ENCODE results near the gene C4A.
"Not testable (repeated sequence)": the region's sequence is repeated elsewhere in the genome, so short reads cannot be mapped to it uniquely, and the experiment has no call there.

The C4A gene

DNA sequence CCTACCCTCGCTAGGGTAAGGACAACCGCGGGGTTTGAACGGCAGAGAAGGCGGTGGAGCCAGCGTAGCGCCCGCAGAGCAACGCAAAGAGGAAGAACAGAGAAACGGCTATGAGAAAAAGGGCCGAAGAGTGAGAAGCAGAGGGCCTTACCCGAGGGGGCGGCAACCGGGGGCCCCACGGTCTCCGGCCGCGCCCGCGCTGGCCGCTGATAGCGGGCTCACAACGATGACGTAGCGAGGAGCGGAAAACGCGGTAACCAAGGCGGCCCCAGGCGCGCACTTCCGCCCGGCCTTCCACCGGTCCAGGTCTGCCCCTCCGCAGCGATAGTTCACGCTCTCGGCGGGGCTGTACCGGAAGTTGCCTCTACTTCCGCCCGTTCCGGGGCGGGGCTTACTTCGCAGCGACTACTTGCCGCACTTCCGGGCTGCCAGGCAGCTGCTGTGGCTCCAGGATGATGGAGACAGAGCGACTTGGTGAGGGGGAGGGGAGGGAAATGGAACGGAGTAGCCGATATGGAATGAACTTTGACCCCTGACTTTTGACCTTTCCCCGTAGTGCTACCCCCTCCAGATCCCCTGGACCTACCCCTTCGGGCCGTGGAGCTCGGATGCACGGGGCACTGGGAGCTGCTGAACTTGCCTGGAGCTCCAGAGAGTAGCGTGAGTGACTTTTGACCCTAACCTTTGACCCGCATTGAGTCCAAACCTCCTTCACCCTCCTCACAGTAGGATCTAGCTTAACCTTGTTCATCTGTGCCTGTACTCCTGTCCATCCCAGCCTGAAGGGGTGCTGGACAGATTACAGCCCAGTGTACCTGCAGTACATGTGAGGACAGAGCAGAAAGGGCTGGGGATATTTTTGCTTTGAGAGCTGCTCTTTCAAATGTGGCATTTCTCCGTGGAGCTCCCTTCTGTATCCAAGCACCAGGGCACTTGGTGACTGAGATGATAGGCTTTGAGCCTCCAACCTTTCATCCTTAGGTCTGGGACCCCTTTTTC is 22.8 kb upstream of the C4A start, which contains the start of the genes NELFE and SKIC2:
Gene NELFE (minus strand): TSS at position 231 of the 999 bp plus-strand sequence. CDS start 525 bp downstream, outside the sequence.
Gene SKIC2 (plus strand): TSS at position 435 of the 999 bp plus-strand sequence. CDS start 18 bp downstream, at position 453.
- peak; percentile 92 for DNase-seq (ENCODE audit: low read depth, low spot score)
- peak within 1 kb of the TSS; percentile 45 for H3K27ac ChIP-seq

GRCh38 chr6:31961616-31962015 is 20.2 kb upstream of the C4A start:
- no peak for DNase-seq (ENCODE audit: low read depth, low spot score)

DNA sequence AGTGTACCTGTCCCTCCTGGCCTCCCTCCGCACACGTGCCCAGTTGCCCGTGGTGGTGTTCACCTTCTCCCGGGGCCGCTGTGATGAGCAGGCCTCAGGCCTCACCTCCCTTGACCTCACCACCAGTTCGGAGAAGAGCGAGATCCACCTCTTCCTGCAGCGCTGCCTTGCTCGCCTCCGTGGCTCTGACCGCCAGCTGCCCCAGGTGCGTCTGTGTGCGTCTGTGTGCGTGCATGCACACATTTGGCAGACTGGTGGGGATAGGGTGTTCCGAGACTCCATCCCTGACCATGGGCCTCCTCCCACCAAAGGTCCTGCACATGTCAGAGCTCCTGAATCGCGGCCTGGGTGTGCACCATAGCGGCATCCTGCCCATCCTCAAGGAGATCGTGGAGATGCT is 17.9 kb upstream of the C4A start:
- no peak for DNase-seq (ENCODE audit: low read depth, low spot score)
- H3K27ac ChIP-seq: no peak overlapping the region

More at GRCh38 chr6:31961616-31962015, 20.2 kb upstream of the C4A start:
- no peak overlapping the region for H3K27ac ChIP-seq

DNA sequence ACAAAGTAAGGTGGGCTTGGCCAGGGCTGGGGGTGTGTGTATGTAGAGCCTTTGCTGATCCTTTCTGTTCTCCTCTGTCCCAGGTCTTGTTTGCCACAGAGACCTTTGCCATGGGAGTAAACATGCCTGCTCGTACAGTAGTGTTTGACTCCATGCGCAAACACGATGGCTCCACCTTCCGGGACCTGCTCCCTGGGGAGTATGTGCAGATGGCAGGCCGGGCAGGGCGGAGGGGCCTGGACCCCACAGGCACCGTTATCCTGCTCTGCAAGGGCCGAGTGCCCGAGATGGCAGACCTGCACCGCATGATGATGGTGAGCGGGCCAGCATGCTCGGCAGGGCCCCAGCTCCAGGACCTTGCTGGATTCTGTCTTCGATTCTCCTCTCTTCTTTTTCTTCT is 16.2 kb upstream of the C4A start:
- H3K27ac ChIP-seq: no peak overlapping the region
- no peak for DNase-seq (ENCODE audit: low read depth, low spot score)

DNA sequence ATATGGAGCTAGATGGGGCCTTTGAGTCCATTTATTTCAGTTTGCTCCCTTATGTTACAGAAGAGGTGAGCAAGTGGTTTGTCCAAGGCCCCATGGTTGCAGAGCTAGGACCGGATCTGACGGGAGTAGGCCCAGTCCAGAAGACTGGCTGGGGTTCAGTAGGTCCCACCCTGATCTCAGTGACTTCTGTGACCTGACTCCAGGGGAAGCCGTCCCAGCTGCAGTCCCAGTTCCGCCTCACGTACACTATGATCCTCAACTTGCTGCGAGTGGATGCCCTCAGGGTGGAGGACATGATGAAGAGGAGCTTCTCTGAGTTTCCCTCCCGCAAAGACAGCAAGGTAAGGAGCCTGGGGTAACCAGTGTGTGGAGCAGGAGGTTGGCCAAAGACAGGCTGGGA is 15.4 kb upstream of the C4A start:
- no peak for DNase-seq (ENCODE audit: low read depth, low spot score)
- no peak overlapping the region for H3K27ac ChIP-seq

- no peak overlapping the region for H3K27ac ChIP-seq
- DNase-seq (ENCODE audit: low read depth, low spot score): no peak
These were observed 14.6 kb upstream of the C4A start for GRCh38 chr6:31966997-31967925.

GRCh38 chr6:31967926-31968320 is 13.9 kb upstream of the C4A start:
- no peak overlapping the region for H3K27ac ChIP-seq
- DNase-seq (ENCODE audit: low read depth, low spot score): no peak

GRCh38 chr6:31968326-31968725 is 13.5 kb upstream of the C4A start:
- H3K27ac ChIP-seq: no peak overlapping the region
- no peak for DNase-seq (ENCODE audit: low read depth, low spot score)

DNA sequence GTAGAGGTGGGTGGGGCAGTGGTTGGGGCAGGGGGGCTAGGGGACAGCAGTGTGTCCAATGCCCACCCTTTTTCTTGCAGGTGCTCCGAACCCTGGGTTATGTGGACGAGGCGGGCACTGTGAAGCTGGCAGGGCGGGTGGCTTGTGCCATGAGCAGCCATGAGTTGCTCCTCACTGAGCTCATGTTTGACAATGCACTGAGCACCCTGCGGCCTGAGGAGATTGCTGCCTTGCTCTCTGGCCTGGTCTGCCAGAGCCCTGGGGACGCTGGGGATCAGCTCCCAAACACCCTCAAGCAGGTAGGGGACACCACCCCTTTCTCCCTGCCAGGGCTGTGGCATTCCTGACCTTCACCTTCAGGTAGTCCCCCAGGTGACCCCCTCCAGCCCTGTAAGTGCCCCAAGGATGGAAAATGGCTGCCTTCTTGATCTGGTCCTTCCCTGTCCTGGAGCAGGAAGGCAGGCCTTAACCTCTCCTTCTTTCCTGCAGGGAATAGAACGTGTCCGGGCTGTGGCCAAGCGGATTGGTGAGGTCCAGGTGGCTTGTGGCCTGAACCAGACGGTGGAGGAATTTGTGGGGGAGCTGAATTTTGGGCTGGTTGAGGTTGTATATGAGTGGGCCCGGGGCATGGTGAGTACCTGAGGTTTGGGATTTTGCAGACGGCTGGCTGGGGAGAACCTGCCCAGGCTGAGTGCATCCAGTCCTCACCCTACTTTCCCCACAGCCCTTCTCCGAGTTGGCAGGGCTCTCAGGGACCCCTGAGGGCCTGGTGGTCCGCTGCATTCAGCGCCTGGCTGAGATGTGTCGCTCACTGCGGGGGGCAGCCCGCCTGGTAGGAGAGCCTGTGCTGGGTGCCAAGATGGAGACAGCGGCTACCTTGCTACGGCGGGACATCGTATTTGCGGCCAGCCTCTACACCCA is 12.8 kb upstream of the C4A start:
- DNase-seq (ENCODE audit: low read depth, low spot score): no peak
- no peak overlapping the region for H3K27ac ChIP-seq

GRCh38 chr6:31969712-31970603 is 11.9 kb upstream of the C4A start:
- DNase-seq (ENCODE audit: low read depth, low spot score): no peak
- no peak overlapping the region for H3K27ac ChIP-seq

DNA sequence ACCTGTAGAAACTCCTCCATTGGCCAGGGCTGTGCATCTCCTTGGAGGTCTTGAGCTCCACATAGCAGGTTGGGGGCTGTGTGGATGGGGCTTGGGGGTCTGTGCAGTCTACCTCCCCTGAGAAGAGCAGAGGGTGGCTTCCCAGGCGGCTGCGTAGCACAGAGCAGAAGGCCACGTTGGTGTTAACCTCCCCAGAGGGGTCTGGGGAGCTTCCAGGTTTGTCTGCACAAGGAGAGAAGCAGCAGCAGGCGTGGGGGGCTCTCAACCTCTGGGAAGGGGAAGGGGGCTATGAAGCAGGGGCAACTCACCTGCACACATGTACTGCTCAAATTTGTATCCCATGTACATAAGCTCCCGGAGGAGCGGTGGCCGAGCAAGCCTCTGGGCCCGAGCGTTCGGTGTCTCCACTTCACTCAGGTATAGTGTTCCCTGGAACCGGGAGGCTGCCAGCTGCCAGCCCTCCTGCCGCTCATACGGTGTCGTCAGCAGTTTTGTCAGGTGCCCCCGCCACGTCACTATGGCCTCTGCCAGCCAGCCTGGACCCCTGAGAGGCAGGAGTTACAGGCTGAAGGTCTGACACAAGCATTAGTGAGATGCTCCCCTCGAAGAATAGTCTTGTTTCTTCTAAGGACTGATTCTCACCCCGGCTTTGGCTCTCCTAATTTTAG is 11.1 kb upstream of the C4A start:
- DNase-seq (ENCODE audit: low read depth, low spot score): no peak
- peak overlapping the region; percentile 97 for H3K27ac ChIP-seq

DNA sequence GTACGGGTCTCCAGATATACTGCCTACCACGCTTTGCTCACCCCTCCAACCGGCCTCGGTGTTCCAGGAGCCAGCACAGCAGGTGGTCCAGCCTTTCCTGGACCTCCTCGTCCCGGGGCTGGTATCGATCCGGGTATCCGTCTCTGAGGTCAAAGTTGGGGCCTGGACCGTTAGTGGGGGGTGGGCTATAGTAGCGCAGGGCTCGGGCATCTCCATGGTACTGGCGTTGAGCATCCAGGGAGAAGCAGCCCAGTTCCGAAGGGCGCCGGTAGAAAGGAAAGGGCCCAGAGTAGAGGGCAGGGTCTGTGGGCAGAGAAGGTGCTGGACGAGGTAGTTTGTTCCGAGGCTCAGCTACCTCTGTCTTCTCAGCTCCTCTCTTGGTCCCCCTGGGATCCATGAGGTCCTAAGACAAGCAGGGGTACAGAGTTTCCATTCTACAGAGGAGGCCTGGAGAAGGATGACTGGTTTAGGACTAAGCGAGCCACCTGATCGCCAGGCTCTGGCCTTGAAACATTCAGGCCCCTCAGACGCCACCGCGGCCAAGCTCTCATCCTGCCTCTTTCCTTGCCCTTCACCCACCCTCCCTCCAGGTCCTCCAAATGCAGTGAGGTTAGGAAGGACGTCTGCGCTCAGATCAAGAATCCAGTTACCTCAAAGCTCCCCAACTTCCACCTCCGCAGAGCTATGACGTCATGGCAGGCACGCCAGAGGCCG is 10.4 kb upstream of the C4A start:
- peak overlapping the region; percentile 97 for H3K27ac ChIP-seq
- no peak for DNase-seq (ENCODE audit: low read depth, low spot score)

DNA sequence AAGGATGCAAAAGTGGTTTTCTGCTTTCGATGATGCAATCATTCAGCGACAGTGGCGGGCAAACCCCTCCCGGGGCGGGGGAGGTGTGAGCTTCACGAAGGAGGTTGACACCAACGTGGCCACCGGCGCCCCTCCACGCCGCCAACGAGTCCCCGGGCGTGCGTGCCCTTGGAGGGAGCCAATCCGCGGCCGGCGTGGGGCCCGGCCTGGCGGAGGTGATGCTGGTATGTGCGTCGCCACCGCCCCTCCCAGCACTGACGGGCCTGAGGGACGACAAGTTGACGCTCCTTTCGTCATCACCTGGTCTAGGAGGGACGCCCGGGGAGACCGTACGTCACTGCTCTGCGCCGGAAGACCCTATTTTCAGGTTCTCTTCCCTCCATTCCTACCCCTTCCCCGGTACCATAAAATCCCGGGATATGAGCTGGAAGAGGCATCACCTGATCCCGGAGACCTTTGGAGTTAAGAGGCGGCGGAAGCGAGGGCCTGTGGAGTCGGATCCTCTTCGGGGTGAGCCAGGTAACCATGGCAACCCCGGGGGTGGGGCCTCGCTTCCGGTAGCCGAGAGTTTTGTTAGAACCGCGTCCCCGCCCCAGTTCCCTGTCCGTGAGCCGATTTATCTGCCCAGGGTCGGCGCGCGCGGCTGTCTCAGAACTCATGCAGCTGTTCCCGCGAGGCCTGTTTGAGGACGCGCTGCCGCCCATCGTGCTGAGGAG is 9.7 kb upstream of the C4A start, which contains the start of gene DXO:
Gene DXO (minus strand): TSS at position 146 of the 716 bp plus-strand sequence. CDS start 463 bp downstream, outside the sequence.
- DNase-seq (ENCODE audit: low read depth, low spot score): peak; percentile 95
- H3K27ac ChIP-seq: peak within 1 kb of the TSS; percentile 97

GRCh38 chr6:31972709-31973350 is 9.0 kb upstream of the C4A start:
- peak overlapping the region; percentile 97 for H3K27ac ChIP-seq
- DNase-seq (ENCODE audit: low read depth, low spot score): no peak

DNA sequence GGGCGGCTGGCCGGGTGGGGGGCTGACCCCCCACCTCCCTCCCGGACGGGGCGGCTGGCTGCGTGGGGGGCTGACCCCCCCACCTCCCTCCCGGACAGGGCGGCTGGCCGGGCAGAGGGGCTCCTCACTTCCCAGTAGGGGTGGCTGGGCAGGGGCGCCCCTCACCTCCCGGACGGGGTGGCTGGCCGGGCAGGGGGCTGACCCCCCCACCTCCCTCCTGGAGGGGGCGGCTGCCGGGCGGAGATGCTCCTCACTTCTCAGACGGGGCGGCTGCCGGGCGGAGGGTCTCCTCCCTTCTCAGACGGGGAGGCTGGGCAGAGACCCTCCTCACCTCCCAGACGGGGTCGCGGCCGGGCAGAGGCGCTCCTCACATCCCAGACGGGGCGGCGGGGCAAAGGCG is 5.8 kb upstream of the C4A start:
- DNase-seq (ENCODE audit: low read depth, low spot score): not testable (repeated sequence)

DNA sequence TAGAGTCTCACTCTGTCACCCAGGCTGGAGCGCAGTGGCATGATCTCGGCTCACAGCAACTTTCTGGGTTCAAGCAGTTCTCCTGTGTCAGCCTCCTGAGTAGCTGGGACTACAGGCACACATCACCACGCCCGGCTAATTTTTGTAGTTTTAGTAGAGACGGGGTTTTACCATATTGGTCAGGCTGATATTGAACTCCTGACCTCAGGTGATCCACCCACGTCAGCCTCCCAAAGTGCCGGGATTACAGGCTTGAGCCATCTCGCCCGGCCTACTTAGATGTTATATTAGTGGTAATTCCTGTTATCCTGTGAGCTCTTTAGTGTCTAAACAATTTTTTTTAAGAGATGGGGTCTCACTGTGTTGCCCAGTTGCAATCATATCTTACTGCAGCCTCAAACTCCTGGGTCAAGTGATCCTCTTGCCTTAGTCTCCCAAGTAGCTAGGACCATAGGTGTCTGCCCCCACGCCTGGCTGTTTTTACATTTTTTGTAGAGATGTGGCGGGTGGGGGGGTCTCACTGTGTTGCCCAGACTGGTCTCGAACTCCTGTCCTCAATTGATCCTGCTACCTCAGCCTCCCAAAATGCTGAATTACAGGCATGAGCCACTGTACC is 3.9 kb upstream of the C4A start:
- DNase-seq (ENCODE audit: low read depth, low spot score): no peak
- no peak overlapping the region for H3K27ac ChIP-seq

More for the DNA sequence above, 5.8 kb upstream of the C4A start:
- not testable (repeated sequence) for H3K27ac ChIP-seq

Data from epithelial cell of prostate (primary cell).